HG02798 (cell line): ENCODE results near the gene ABHD18.
A peak's percentile ranks its signal among the peaks of the same experiment; 100 is the strongest.
"Not testable (repeated sequence)": the region's sequence is repeated elsewhere in the genome, so short reads cannot be mapped to it uniquely, and the experiment has no call there.

Source experiments
- ATAC-seq: cut with Tn5 transposase; IDR thresholded peaks from one replicate; pipeline ENCODE4 v1.9.1; 2021; ENCODE audit warnings: mild to moderate bottlenecking; ENCODE audit not compliant: unreplicated experiment, poor library complexity

ABHD18 gene

GRCh38 chr4:127985989-127986388, 20.8 kb downstream of the ABHD18 start:
- no peak for ATAC-seq

DNA sequence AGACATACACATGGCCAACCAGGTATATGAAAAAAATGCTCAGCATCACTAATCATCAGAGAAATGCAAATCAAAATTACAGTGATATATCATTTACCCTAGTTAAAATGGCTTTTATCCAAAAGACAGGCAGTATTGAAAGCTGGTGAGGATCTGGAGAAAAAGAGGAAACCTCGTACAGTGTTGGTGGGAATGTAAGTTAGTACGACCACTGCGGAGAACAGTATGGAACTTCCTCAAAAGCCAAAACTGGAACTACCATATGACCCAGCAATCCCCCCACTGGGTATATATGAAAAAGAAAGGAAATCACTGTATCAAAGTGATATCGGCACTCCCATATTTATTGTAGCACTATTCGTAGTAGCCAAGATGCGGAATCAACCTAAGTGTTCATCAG, 23.4 kb downstream of the ABHD18 start:
- no peak for ATAC-seq

DNA sequence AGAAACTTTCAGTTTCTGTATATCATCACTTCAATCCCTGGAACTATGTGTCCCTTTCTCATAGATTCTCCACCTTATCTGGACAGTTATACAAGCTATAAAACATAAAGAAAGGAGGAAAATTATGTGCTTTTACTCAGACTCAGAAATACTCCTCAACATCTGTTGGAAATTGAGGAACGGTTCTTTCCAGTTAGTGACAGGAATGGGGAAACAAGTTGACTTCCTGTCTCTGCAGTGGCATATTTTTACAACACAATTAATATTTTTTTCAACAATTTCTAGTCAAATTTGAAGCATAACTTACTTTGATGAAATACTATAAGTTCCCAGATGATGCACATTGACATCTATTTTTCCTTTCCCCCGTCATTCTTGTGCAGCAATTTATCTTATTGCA, 27.9 kb downstream of the ABHD18 start:
- ATAC-seq: no peak

- ATAC-seq: no peak
Measured at GRCh38 chr4:127995776-127996175, 30.6 kb downstream of the ABHD18 start.

DNA sequence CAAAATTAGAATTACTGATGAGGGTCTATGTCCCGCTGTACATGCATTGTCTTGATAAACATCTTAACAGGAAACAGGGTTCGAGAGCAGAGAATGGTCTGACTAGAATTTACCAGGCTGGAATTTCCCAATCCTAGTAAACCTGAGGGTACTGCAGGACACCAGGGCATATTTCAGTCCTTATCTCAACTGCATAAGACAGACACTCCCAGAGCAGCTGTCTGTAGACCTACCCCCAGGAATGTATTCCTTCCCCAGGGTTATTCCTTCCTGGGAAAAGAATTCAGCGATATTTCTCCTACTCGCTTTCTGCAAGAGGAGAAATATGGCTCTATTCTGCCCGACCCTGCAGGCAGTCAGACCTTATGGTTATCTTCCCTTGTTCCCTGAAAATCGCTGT, 31.3 kb downstream of the ABHD18 start:
- ATAC-seq: not testable (repeated sequence)

DNA sequence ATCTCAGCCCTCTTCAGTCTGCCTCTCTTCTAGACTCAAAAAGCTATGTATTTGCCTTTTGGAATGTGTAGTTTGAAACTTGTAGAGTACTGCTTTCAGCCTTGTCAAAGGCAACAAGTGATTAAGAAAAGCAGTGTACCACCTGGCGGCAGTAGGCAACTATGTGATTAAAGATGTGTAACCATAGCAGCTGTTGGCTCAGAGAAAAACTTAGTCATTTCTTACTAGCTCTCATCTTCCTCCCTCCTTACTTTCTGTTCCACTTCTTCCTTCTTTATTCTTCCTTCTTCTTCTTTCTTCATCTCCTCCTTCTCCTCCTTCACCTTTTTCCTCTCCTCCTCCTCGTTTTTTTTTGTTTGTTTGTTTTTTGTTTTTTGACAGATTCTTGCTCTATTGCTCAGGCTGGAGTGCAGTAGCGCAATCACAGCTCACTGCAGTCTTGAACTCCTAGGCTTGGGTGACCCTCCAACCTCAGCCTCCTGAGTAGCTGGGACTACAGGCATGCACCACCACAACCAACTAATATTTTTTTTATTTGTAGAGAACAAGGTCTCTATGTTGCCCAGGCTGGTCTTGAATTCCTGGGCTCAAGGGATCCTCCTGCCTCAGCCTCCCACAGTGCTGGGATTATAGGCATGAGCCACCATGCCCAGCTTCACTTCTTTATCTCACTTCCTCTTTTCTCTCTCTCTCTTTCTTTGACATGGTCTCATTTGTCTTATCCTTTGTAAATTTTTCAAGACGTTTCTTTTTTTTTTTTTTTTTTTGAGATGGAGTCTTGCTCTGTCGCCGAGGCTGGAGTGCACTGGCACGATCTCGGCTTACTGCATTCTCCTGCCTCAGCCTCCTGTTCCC, 32.6 kb downstream of the ABHD18 start:
- peak; percentile 99 for ATAC-seq

DNA sequence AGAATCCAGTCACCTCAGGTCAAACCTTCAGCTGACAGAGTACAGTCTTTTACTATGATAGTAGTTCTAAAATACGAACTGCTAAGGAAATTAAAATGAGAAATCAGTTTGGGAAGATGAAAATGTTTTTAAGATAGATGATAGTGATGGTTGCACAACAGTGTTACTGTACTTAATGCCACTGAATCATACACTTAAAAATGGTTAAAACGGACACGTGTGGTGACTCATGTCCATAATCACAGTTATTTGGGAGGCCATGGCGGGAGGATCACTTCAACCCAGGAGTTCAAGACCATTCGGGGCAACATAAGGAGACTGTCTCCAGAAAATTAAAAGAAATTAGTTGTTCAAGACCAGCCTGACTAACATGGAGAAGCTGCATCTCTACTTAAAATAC, 41.4 kb downstream of the ABHD18 start:
- no peak for ATAC-seq

DNA sequence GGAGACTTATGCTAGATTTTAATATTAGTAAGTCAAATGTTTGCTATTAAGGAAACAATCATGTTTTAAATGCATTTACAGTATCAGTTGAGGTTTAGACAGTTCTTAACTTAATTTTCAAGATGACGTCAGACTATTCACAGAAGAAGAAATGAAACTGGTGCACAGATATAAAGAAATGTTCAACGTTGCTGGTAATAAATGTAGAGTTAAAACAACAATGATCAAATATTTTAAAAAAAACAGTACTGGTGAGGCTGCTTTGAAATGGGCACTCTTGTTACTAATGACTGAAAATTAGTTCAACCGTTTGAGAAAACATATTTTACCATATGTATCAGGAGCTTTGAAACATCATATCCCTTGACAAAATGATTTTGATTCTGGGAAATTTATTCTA, 44.2 kb downstream of the ABHD18 start:
- no peak for ATAC-seq

- no peak for ATAC-seq
Measured at GRCh38 chr4:128025319-128025718, 60.1 kb downstream of the ABHD18 start.

GRCh38 chr4:128029907-128030306, 64.7 kb downstream of the ABHD18 start:
- ATAC-seq: no peak

- ATAC-seq: no peak
Measured at GRCh38 chr4:128031756-128032384, 66.7 kb downstream of the ABHD18 start.

GRCh38 chr4:128039568-128039967, 74.4 kb downstream of the ABHD18 start:
- no peak for ATAC-seq

GRCh38 chr4:128047019-128047418, 81.8 kb downstream of the ABHD18 start:
- not testable (repeated sequence) for ATAC-seq

- ATAC-seq: not testable (repeated sequence)
Measured at GRCh38 chr4:128047514-128047913, 82.3 kb downstream of the ABHD18 start.

DNA sequence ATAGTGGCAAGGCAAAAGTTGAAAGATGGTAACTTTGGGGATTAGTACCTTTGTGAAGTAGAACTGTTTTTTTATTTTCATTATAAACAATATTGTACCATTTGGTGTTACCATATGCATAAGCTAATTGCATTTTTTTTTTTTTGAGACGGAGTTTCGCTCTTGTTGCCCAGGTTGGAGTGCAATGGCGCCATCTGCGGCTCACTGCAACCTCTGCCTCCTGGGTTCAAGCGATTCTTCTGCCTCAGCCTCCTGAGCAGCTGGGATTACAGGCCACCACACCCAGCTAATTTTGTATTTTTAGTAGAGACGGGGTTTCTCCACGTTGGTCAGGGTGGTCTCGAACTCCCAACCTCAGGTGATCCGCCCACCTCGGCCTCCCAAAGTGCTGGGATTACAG, 86.0 kb downstream of the ABHD18 start:
- not testable (repeated sequence) for ATAC-seq

DNA sequence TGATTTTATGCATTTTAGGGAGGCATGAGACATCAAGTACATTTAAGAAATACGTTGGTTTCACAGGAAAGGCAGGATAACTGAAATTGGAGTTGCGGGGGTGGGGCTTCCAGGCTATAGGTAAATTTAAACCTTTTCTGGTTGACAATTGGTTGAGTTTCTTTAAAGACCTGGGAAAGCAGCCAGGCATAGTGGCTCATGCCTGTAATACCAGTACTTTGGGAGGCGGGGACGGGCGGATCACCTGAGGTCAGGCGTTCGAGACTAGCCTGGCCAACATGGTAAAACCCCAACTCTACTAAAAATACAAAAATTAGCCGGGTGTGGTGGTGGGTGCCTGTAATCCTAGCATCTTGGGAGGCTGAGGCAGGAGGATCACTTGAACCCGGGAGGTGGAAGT, 89.7 kb downstream of the ABHD18 start:
- not testable (repeated sequence) for ATAC-seq

DNA sequence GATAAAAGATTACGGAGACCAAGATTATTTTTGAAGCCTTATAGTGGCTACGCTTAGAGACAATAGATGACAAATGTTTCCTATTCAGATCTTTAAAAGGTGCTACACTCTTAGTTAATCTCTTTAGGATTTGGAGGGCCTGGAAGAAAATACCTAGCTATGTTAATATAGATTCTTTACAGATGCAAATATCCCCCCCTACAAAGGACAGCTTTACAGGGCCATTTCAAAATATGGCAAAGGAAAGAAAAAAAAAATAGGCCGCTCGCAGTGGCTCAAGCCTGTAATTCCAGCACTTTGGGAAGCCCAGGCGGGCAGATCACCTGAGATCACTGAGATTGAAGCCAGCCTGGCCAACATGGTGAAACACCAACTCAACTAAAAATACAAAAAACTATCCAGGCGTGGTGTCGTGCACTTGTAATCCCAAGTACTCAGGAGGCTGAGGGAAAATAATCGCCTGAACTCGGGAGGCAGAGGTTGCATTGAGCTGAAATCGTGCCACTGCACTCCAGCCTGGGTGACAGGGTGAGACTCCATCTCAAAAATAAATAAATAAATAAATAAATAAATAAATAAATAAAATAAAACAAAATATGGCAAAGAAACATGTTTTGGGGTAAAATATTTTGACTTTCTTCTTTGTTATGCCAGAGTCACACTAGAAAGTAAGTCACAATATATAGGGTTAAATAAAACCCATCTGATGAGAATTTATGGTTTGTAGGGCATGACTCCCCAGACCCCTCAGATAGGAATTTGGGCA, 90.4 kb downstream of the ABHD18 start:
- ATAC-seq: not testable (repeated sequence)

GRCh38 chr4:128056396-128056795, 91.2 kb downstream of the ABHD18 start:
- no peak for ATAC-seq

DNA sequence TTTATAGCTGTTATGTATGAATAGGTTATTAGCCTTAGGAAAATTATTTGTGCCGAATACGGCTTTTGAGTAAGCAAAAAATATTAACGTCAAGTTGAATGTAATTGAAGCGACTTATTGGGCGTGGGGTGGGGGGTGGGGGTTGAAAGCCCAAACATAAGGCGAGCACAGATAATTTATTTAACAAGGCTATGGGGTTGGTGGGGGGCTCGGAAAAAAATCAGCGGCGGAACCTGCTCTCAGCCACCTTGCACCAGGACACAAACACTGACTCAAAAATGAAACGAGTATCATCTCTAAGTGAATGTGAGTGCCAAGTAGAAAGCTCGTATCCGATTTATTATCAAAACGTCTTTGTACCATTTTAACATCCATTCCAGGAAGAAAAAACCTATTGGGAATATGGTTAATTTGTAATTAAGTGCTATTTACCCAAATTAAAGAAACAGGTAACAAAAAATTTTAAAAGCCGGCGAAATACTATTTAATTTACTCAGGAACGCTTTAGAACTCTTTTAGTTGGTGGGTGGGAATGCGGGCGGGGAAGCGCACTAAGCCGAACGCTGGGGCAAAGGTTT, 95.0 kb downstream of the ABHD18 start:
- ATAC-seq: no peak

DNA sequence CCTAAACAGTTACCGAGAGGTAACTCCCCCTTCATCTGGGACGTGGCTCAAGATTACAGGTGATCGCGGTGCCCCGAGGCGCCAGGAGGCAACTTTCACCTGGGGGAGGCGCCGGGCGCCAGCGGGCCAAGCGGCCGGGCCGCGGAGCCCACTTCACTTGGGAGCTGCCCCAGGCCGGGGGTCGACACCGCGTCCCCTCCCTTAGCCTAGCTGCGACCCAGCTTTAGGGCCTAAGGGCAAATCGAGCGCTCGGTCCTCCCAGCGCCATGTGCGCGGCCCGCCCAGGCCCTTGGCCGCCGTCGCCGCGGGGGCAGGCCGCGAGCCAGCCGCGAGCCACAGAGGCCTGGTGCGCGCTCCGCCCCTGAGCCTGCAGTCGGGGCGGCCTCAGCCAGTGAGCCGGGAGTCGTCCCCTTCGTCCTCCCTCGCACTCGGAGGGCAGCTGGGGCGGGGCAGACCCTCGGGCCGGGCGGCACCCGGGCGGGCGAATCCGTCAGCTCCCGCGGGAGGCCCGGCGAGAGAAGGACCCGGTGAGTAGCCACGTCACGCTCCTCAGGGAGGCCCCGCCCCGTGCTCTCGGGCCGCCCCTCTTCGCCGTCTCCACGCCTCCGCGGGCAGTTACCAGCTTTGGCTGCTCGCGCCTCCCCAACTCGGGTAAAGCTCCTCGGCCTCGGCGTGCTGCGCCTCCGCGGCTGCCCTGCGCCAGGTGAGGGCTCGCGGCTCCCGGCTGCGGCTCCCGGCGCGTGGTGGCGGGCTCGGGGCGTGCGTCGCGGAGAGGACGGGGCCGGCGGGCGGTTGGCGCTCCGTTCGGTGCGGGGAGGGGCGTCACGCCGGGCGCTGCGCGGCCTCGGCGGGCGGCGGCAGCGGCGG, 95.7 kb downstream of the ABHD18 start, which contains the start of gene LARP1B:
Gene LARP1B, plus strand, starts transcription at position 614 of the 867 bp plus-strand sequence. CDS start 13,640 bp downstream, outside the sequence.
- ATAC-seq: peak; percentile 90
